HG02981 (cell line): Measurements from ENCODE around the gene LINGO1.

Experiments used
- ATAC-seq: cut with Tn5 transposase; IDR thresholded peaks from one replicate; pipeline ENCODE4 v1.9.1; 2021; ENCODE audit warnings: mild to moderate bottlenecking, moderate library complexity; ENCODE audit not compliant: unreplicated experiment

Gene LINGO1, protein sequence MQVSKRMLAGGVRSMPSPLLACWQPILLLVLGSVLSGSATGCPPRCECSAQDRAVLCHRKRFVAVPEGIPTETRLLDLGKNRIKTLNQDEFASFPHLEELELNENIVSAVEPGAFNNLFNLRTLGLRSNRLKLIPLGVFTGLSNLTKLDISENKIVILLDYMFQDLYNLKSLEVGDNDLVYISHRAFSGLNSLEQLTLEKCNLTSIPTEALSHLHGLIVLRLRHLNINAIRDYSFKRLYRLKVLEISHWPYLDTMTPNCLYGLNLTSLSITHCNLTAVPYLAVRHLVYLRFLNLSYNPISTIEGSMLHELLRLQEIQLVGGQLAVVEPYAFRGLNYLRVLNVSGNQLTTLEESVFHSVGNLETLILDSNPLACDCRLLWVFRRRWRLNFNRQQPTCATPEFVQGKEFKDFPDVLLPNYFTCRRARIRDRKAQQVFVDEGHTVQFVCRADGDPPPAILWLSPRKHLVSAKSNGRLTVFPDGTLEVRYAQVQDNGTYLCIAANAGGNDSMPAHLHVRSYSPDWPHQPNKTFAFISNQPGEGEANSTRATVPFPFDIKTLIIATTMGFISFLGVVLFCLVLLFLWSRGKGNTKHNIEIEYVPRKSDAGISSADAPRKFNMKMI

DNA sequence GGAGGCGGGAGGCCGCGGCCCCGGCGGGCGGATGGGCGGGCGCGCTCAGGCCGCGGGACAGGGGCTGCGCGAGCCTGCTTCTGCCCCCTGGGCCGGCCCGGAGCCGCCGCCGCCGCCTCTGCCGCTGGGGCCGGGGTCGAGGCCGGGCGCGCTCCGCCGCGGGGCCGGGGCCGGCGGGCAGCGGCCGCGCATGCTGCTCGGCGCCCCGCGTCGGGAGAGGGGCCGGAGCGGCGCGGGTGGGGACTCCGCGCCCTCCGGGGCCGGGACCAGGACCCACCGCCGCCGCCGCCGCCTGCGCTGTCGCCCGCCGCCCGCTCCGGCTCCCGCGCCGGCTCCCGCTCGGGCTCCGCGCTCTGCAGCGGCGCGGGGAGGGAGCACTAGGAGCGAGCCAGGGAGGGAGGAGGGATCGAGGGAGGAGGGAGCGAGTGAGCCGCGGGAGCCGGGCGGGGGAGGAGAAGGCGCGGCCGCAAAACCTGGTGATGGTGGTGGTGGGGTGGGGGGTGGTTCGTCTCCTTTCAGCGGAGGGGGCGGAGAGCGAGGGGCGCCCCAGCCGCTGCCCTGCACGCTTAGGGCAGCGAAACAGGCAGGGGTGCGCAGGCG lies at the start of gene LINGO1:
LINGO1 (minus strand) TSS at position 379 of the 600 bp plus-strand sequence. CDS start 597 bp downstream, outside the sequence.
- ATAC-seq: no peak

DNA sequence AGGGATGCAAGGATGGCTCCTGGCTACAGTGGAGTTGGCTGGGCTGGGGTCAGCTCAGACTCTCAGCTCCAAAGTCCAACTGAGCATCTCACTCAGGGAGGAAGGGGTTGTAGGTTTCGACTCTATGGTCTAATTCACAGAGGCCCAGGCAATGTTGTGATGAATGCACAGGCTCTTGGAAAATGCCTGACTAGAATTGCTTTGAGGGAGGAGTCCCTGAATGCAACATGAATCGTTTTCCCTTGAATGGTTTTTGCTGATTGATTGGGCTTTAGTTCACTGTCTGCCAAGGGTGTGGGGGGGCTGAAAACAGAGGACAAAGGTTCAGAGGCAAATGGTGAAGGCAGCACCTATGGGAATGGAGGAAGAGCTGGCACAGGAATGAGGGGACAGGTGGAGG lies 48.6 kb upstream of the LINGO1 start:
- no peak for ATAC-seq

DNA sequence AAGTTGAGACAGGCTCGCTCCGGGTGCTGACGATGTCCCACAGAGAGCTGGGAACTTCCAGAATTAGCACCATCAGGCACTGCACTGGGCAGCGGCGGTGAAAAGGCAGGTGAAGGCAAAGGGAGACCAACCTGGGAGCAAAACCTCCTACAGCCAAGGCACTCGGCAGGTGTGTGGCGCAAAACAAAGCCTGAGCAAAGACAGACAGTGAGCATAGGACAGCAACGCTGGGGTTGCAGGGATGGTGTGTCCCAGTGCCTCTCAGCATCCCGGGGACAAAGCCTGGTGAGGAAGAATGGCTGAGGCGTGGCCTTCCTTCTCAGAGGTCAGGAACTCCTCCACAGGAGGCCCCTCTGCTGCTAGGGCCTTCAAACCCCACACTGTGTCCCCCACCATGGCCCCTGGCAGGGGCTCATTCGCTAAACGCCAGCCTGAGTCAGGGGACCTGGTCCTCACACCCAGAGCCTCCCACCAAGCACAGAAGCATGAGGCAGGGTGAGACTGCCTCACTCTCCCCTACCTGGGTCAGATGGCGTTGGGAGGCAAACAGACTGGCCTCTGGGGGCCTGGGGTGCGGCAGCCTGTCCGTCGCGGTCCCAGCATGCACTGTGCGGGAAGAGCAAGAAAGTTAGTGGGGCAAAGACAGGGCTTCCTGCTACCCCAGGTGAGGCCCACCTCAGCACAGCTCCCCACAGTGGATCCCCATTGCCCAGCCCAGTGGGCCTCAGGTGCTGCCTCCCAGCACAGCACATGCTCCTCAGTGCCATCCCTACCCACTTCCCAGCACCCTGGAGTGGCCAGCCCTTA lies 44.1 kb upstream of the LINGO1 start:
- no peak for ATAC-seq

DNA sequence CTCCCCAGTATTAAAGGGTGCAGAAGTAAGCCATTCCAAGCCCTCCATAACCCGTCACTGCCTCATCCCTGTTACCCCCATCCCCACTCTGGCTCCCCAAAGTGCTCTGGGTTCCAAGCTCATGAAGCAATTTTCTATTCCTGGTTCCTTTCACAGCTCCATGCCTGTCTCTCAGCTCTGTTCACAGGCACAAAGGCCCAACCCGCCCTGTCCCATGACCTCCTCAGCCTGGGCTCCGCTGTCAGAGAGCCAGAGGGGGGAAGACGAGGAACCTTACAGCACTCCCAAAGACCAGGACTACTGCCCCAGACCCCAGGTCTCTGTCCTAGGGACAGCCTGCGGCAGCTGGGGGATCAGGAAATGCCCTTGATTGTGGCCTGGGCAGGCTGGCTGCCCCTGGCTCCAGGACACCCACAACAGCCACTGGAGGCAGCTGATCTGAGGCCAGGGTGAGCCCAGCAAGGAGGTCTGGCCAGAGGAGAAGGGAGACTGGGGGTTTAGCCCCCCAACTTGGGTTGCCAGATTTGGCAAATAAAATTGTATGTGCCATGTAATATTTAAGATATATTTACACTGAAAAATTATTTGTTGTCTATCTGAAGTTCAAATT lies 43.2 kb upstream of the LINGO1 start:
- no peak for ATAC-seq

DNA sequence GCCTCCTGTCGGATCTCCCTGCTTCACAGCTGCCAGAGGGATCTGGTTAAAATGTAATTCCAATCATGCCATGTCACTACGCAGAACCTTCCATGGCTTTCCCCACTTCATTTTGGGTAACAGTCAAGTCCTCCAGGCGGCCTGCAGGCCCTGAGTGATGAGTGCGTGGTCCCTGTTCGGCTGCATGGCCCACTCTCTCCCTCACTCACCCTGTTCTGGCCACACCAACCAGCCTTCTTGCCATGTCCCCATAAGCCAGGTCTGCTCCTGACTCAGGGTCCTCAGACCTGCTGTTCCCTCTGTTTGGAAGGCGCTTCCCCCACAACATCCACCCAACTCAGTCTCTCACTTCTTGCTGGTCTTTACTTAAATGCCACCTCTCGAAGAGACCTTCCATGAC lies 41.6 kb upstream of the LINGO1 start:
- no peak for ATAC-seq

DNA sequence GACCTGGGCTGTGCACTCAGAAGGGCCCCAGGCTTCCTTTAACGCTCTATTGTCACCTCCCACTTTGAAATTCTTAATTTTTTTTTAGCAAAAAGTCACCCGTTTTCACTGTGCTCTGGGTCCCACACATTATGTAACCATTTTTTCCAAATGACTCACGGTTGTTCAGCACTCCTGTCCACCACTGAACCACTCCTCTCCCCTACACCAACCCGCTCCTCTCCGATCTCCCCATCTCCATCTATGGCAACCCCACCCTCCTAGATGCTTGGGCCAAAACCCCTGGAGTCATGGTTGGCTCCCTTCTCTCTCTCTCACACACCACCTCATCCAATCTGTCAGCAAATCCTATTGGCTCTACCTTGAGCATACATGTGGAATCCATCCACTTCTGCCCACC lies 41.2 kb upstream of the LINGO1 start:
- no peak for ATAC-seq

DNA sequence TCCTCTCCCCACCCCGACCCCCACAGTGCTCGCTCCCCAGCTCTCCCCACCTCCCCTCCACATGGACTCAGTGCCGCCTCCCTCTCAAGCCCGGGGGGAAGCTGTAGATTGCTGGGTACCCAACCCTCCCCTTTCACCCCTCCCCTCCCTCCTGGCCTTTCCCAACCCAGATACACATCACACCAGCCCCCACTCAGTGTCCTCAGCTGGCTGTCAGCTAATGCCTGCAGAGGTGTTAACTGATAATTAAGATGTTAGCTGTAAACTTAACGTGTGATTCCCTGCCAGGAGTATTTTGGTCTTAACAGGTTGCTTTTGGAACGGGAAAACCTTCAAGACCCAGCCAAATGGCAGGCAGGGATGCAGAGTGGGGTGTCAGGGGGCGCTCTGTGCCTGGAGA lies 39.4 kb upstream of the LINGO1 start:
- ATAC-seq: no peak

DNA sequence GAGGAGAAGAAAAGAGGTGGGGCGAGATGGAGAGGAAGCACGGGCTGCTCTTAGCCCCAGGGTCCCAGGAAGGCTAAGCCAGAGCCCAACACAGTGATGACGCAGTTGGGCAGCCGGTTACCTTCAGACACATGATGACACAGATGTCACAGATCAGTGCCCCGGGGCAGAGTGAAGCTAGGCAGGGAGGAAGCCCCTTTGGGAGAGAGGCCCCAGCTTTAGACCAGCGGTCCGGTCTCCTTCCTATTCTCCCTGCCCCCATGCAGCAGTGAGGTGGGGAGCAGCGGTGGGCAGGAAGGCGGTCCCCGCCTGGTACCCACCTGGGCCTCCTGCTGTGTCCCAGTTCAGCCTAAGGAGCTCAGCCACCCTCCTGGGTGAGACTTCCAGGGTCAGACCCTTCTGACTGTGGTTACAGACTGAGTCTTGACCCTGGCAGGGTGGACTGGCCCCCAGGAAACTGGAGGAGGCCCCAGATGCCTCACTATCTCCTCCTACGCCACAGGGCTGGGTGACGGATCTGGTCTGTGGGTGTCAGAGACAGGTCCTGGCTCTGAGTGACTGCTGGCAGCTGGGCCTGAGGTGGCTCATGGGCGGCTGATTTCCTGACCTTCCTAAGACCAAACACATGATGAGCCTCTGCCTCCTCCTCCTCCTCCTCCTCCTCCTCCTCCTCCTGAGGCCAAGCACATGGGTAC lies 38.8 kb upstream of the LINGO1 start:
- ATAC-seq: no peak

DNA sequence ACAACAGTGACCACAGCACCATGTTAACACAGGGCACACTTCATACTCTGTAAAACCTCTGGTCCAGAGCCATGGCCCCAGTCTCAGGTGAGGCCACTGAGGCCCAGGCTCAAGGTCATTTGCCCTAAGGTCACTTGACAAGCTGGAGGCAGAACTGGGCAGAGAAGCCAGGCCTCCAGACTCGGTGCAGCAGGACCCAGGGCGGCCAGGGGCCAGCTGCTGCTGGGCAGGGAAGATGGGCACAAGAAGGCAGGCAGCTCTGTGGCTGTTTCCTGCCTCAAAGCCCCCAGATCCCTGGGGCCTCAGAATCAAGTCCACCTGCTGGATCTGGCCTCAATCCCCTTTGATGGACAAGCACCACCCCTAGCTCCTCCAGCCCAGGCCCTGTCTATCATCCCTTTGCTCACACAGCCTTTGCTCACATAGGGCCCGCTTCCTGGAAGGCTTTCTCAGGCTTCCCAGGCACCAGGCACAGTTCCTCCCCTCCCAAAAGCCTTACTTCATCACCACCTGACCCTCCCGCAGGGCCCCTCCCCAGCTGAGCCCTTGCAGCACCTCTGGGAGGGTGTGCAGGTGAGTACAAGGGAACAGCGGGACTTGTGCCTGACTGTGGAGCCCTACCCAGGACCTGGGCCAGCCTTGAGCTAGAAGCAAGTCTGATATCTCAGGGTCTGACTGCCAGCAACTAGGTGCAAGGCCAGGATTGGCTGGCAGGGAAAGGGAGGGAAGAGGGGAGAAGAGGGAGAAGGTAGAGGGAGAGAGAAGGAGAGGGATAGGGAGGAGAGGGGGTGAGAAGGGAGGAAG lies 38.0 kb upstream of the LINGO1 start:
- ATAC-seq: no peak

DNA sequence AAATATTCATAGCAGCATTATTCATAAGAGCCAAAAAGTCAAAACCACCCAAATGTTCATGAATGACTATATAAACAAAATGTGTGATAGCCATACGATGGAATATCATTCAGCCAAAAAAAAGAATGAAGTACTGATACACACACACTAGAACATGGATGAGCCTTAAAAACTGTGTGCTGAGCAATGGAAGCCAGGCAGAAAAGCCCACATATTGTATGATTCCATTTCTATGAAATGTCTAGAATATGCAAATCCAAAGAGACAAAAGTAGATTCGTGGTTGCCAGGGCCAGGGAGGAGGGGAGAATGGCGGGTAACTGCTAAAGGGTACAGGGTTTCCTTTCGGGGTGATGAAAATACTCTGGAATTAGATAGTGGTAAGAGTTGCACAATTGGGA lies 37.2 kb upstream of the LINGO1 start:
- no peak for ATAC-seq

DNA sequence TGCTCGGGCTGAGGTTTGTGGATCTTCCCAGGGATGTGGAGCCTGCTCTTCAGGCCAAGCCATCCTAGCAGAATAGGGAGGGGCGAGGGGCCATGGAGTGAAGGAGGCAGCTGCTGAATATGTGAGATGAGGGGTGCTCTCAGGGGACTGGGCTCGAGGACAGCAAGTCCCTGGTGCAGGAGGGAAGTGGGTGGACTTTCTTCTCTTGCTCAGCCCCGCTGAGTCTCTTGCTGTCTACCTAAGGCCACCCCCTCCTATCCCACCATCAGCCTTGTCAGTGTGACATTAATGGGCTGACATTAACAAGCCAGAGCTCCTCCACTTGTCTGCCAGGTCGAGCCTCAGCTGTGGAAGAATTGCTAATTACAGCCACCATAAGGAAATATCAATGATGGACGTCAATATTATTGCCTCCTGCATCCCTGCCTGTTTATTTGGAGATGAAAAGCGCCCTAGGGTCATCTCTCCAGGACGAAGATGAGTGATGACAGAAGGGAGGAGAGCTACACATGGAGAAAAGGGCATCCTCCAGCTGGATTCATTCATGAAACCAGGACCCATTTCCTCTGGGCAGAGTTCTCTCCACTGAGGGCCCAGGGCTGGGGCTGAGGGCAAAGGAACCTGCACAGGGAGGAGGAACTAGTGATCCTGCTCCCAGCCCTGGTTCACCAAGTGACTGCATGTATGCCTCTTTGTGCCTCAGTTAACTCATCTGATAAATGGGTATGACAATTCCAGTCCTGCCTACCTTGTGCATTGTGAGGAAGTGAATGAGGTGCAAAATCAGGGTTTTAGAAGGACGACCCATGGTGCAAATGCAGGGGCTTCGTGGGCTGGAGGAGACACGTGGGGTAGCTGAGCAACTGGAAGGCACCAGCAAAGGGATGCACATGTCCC lies 34.9 kb upstream of the LINGO1 start:
- ATAC-seq: no peak

DNA sequence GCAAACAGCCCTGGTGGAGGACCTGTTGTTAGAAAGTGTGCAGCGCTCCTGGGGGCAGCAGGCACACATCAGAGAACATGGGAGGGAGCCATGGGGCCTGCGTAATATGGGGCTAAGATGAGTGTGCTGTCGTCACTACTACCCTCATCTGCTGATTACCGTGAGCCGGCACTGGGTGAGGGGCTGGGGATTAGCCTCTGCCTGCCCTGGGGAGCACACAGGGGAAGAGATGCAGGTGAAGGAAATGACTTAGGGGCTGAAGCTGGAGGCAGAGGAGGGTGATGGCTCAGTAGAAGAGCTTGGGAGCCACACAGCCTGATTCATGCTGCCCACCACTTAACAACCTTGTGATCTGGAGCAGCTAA lies 33.6 kb upstream of the LINGO1 start:
- ATAC-seq: no peak

DNA sequence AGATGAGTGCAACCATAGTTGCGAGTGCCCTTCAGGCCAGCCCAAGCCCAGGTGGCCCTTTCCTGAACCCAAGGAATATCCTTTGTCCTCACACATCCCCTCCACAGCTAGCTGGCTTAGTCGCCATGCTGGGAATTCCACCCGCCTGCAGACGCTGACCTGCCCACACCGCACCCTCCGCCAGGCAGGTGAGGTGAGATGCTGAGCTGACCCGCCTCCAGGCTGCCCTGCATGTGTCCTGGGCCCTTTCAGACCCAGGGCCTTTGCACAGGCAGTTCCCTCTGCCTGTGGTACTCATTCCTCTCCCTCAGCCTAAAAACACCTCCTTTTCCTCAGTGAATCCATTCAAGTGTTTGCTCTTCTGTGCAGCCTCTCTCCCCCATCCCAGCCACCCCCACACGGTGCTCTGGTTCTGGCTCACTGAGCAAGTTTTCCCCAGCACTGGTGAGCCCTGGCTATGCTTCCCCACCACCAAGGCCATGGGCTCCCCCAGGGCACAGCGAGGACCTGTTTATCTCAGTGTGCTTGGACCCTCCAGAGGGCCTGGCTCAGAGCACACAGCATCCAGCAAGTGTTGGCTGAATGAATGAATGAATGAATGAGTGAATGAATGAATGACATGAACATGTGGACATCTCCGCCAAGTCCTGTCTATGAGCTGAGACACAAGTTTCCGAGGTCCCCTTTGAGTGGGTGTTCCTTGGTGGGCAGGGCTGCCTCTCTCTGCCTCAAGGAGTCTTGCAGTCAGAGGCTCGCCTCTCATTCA lies 33.0 kb upstream of the LINGO1 start:
- no peak for ATAC-seq

DNA sequence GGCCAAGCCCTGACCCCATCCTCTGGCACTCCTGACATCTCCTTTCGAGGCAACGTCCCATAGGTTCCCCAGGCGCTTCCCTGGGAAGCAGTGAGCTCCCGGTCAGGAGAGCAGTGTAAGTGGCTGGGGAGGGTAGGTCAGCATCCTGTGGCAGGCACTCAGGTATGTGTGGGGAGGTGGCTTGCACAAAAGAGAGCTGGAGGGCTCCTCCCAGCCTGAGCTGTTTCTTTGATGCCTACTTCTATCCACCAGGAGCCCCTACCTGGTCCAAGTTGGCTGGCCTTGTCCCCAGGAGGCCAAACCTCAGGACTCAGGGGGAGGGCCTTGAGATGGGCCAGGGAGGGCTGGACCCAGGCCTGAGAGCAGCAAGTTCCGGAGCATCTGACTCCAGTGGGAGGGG lies 31.7 kb upstream of the LINGO1 start:
- ATAC-seq: no peak

DNA sequence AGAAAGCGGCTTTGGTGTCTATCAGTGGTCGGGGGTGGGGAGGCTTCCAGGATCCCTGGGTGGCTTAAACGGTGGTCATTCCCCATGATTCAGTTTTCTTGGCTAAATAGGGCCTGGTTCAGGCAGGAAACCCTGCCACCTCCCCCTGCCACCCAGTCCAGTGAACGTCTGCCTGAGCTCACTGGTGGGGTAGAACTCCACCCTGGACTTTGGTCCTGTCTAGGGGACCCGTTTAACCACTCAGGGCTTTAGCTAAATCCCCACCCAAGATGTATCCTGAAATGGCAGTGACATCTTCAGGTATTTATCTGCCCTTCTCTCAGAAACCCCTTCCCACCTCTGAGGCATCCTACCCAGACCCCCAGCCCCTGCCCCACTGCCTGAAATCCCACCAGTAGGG lies 30.5 kb upstream of the LINGO1 start:
- ATAC-seq: no peak

DNA sequence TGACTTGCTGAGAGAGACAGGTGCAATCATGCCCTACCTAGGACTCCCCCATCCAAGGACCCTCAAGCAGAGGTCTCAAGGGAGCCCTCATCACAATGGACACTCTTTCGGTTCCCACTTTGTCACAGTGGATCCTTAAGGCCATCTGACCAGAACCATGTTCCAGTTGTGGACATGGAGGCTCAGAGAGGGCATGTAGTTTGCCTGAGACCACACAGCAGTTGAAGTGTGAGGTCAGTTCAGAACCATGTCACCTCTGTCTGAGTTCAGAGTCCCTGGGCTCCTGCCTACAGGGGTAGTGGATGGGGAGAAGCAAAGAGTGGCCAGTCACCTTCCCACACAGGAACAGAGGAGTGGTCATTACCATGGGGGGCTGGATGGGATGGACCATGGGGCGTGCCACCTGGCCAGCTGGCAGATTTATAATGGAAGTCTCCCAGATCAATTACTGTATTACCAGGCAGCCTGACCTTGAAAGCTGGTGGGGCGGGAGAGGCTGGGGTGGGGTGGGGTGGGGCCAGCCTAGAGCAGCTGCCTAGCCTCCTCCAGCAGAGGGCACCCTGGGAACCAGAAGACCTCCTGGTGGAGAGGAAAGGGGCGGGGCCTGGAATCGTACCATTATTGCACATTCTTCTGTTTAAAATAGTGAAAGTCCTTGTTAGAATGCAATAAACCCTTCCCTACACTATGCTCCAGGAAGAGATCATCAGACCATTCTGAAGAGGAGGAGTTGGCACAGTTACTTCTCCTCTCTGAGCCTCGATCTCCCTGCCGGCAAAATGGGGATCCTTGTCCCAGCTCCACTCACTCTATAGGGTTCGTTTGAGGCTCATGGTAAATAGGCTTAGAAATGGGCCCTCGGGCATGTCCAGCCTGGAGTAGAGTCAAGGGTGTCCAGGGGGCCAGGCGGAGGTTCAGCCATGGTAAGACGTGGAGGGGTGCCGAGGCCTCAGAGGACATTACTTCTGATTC lies 26.9 kb upstream of the LINGO1 start:
- no peak for ATAC-seq

DNA sequence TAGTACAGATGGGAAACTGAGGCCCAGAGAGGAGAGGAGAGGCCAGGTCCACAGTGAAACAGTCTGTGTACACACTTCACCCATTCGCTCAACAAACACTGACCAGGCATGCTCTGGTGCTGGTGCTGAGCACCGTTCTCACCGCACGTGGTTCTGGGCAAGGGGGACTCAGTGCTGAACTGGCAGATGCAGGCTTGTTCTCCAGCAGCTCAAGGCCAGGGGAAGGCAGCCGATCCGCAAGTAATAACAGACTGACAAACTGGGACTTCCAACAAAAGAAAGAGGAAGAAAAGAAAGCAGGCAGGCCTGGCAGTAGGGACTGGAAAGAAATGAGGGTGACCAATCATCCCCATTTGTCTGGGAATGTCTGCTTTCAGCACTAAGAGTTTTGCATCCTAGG lies 25.6 kb upstream of the LINGO1 start:
- no peak for ATAC-seq
